DMS53 (cell line): ENCODE measurements around the gene TSPAN18.
A peak's percentile ranks its signal among the peaks of the same experiment; 100 is the strongest.

Experiments used
- DNase-seq: peaks from one replicate; lab custom pipeline; 2025; lab: John Stamatoyannopoulos, UW

TSPAN18 gene

GRCh38 chr11:44711113-44711786 is 15.5 kb upstream of the TSPAN18 start:
- no peak for DNase-seq

GRCh38 chr11:44711787-44712608 is 14.8 kb upstream of the TSPAN18 start:
- no peak for DNase-seq

GRCh38 chr11:44713022-44713421 is 13.7 kb upstream of the TSPAN18 start:
- no peak for DNase-seq

- DNase-seq, result no peak
Measured at GRCh38 chr11:44716256-44716655, 10.5 kb upstream of the TSPAN18 start.

GRCh38 chr11:44718057-44718456 is 8.7 kb upstream of the TSPAN18 start:
- no peak for DNase-seq

- peak; percentile 7 for DNase-seq
Measured at GRCh38 chr11:44718612-44719390, 8.0 kb upstream of the TSPAN18 start.

GRCh38 chr11:44725016-44725685 is 1.6 kb upstream of the TSPAN18 start:
- no peak for DNase-seq

GRCh38 chr11:44725757-44726282 is 942 bp upstream of the TSPAN18 start:
- DNase-seq, result no peak

- DNase-seq, result no peak
Measured at GRCh38 chr11:44727114-44727372, 281 bp downstream of the TSPAN18 start.

GRCh38 chr11:44727373-44728287 is 868 bp downstream of the TSPAN18 start:
- DNase-seq, result peak; percentile 79

- DNase-seq, result no peak
Measured at GRCh38 chr11:44728491-44728910, 1.7 kb downstream of the TSPAN18 start.

- no peak for DNase-seq
Measured at GRCh38 chr11:44729063-44729462, 2.3 kb downstream of the TSPAN18 start.

GRCh38 chr11:44729713-44730112 is 3.0 kb downstream of the TSPAN18 start:
- no peak for DNase-seq

GRCh38 chr11:44730775-44731174 is 4.0 kb downstream of the TSPAN18 start:
- no peak for DNase-seq

GRCh38 chr11:44731685-44732430 is 5.1 kb downstream of the TSPAN18 start:
- no peak for DNase-seq

GRCh38 chr11:44732564-44732963 is 5.8 kb downstream of the TSPAN18 start:
- DNase-seq, result no peak

GRCh38 chr11:44733877-44734276 is 7.1 kb downstream of the TSPAN18 start:
- DNase-seq, result no peak

- no peak for DNase-seq
Measured at GRCh38 chr11:44734843-44735381, 8.2 kb downstream of the TSPAN18 start.

GRCh38 chr11:44736791-44737190 is 10.0 kb downstream of the TSPAN18 start:
- no peak for DNase-seq
